Measurements from ENCODE around the gene WASF2.
A peak's percentile ranks its signal among the peaks of the same experiment; 100 is the strongest.
"Not testable (repeated sequence)": the region's sequence is repeated elsewhere in the genome, so short reads cannot be mapped to it uniquely, and the experiment has no call there.

WASF2 gene

GRCh38 chr1:27394282-27394658, 95.7 kb downstream of the WASF2 start:
- DNase-seq, result no peak

GRCh38 chr1:27393641-27394281, 96.2 kb downstream of the WASF2 start:
- no peak for DNase-seq

GRCh38 chr1:27392778-27393635, 97.0 kb downstream of the WASF2 start:
- no peak for DNase-seq

GRCh38 chr1:27392096-27392777, 97.7 kb downstream of the WASF2 start, which contains the start of gene GPR3:
Gene GPR3 (plus strand): TSS chr1:27392622. CDS start chr1:27393799, 1,177 bp downstream.
- DNase-seq, result peak; percentile 94

GRCh38 chr1:27391511-27392095, 98.4 kb downstream of the WASF2 start:
- peak; percentile 48 for DNase-seq

- DNase-seq, result peak; percentile 81
Measured at GRCh38 chr1:27388337-27389005, 101.5 kb downstream of the WASF2 start.

GRCh38 chr1:27384797-27385196, 105.2 kb downstream of the WASF2 start:
- not testable (repeated sequence) for DNase-seq

GRCh38 chr1:27383661-27384060, 106.3 kb downstream of the WASF2 start:
- no peak for DNase-seq

GRCh38 chr1:27383039-27383605, 106.8 kb downstream of the WASF2 start, which contains the start of gene CD164L2:
Gene CD164L2 (minus strand): TSS chr1:27383333. CDS start chr1:27383239, 94 bp downstream.
- DNase-seq, result peak; percentile 45

- no peak for DNase-seq
Measured at GRCh38 chr1:27381969-27382762, 107.8 kb downstream of the WASF2 start.

GRCh38 chr1:27380766-27381733, 108.9 kb downstream of the WASF2 start:
- no peak for DNase-seq

GRCh38 chr1:27380224-27380623, 109.7 kb downstream of the WASF2 start:
- no peak for DNase-seq

- no peak for DNase-seq
Measured at GRCh38 chr1:27379564-27380122, 110.3 kb downstream of the WASF2 start.

GRCh38 chr1:27377760-27378495, 112.0 kb downstream of the WASF2 start:
- DNase-seq, result no peak

GRCh38 chr1:27374362-27375086, 115.4 kb downstream of the WASF2 start, which contains the start of gene FCN3:
Gene FCN3 (minus strand): TSS chr1:27374824. CDS start chr1:27374818, 6 bp downstream.
- DNase-seq, result no peak

- DNase-seq, result no peak
Measured at GRCh38 chr1:27372808-27373690, 116.9 kb downstream of the WASF2 start.
